ENCODE results near the gene CTNND1.

CTNND1 gene

DNA sequence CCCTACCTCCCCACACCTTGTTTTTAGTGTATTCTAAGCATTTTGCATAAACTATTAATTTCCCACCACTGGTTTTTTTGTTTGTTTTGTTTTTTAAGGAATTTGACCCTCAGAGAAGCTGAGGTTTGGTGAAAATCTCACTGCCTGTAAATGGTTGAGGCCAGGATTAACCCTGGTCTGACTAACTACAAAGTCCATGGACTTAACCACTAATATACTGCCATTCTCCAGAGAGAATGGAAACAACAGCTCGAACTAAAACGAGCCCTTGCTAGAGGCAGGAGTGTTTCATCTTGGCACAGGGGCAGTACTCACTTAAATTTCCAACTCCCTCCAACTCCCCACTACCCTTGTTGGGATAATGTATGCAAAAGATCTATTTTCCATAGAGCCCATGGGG is 3.0 kb downstream of the CTNND1 start:
- Histone ChIP-seq H3K27ac (ENCODE audit: low read depth, low read length) (no peak overlapping the region), H3K4me3 (ENCODE audit: insufficient read depth, low read length, poor library complexity, severe bottlenecking) (no peak overlapping the region)

DNA sequence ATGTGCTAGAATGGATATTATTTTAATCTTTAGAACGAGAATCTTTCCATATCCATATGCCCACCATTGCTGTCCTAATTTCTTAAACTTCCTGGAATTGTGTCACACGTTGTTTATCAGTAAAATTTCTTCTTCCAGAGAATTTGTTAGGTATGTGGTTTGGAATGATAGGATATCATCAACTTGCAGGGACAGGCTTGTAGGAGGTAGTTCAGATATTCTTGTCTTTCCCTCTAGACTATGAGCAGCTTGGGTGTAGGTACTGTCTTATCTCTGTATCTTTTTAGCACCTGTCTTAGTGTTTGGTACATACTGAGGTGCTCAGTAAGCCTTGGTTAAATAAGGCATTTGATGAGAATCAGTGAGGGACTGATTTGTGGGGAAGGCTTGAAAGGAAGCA is 3.4 kb downstream of the CTNND1 start:
- Histone ChIP-seq H3K27me3 (ENCODE audit: low read length) (no peaks in the 10 kb centered on the region), H3F3A (ENCODE audit: insufficient read depth) (no peaks in the 10 kb centered on the region), H3K36me3 (ENCODE audit: low read length) (no peaks in the 10 kb centered on the region), H2AFZ (ENCODE audit: low read depth, low read length, severe bottlenecking) (no peak overlapping the region), H3K4me2 (ENCODE audit: low read depth, low read length, poor library complexity, severe bottlenecking) (no peak overlapping the region), H3K27ac (ENCODE audit: low read depth, low read length) (no peak overlapping the region), H3K9me2 (replicated peaks; ENCODE audit: insufficient read depth, low read length) (no peaks in the 10 kb centered on the region), H3K9me3 (ENCODE audit: insufficient read depth, low read length) (no peaks in the 10 kb centered on the region), H3K79me2 (ENCODE audit: insufficient read depth, low read length) (no peaks in the 10 kb centered on the region), H3K4me3 (ENCODE audit: insufficient read depth, low read length, poor library complexity, severe bottlenecking) (no peak overlapping the region), H3K9ac (ENCODE audit: low read length) (no peak overlapping the region), H4K20me1 (ENCODE audit: low read depth, low read length) (no peaks in the 10 kb centered on the region)
- TF ChIP-seq EZH2phosphoT487 (conservative IDR thresholded peaks at IDR 0.05; ENCODE audit: low read length) (no peak), CTCF (IDR thresholded peaks at IDR 0.05; ENCODE audit: insufficient read depth, low read length, poor library complexity, severe bottlenecking) (no peak)

More for the DNA sequence above, 3.0 kb downstream of the CTNND1 start:
- no peaks in the 10 kb centered on the region for H3K9me3 ChIP-seq (ENCODE audit: insufficient read depth, low read length)
- no peaks in the 10 kb centered on the region for H3K36me3 ChIP-seq (ENCODE audit: low read length)
- TF ChIP-seq EZH2phosphoT487 (conservative IDR thresholded peaks at IDR 0.05; ENCODE audit: low read length), result no peak
- TF ChIP-seq CTCF (IDR thresholded peaks at IDR 0.05; ENCODE audit: insufficient read depth, low read length, poor library complexity, severe bottlenecking), result no peak
- no peaks in the 10 kb centered on the region for H3K9me2 ChIP-seq (replicated peaks; ENCODE audit: insufficient read depth, low read length)
- no peak overlapping the region for H2AFZ ChIP-seq (ENCODE audit: low read depth, low read length, severe bottlenecking)
- H3K4me2 ChIP-seq (ENCODE audit: low read depth, low read length, poor library complexity, severe bottlenecking), result no peak overlapping the region
- H4K20me1 ChIP-seq (ENCODE audit: low read depth, low read length), result no peaks in the 10 kb centered on the region
- H3F3A ChIP-seq (ENCODE audit: insufficient read depth), result no peaks in the 10 kb centered on the region
- H3K79me2 ChIP-seq (ENCODE audit: insufficient read depth, low read length), result no peaks in the 10 kb centered on the region
- no peak overlapping the region for H3K9ac ChIP-seq (ENCODE audit: low read length)
- no peaks in the 10 kb centered on the region for H3K27me3 ChIP-seq (ENCODE audit: low read length)

DNA sequence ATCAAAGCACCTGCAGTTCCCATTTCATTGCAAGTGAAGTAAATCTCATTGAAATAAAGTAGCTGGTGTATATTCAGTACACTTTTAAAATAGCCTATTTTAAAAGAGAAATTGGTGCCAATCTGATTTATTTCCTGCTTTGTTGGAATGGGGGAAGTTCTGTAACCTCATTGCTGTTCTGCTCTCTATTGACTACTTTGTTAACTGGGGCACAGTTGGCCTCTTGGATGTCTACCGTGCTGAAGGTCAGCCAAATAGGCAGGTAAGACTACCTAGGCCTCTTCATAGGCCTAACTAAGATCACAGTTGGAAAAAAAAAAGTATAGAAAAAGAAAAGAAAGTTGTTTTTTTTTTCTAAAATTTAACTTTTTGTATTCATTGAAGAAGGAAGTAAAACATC is 9.2 kb downstream of the CTNND1 start:
- Histone ChIP-seq H3K9me2 (replicated peaks; ENCODE audit: insufficient read depth, low read length) (no peaks in the 10 kb centered on the region), H2AFZ (ENCODE audit: low read depth, low read length, severe bottlenecking) (no peak overlapping the region), H3K27ac (ENCODE audit: low read depth, low read length) (no peak overlapping the region), H3K79me2 (ENCODE audit: insufficient read depth, low read length) (no peaks in the 10 kb centered on the region), H3K4me2 (ENCODE audit: low read depth, low read length, poor library complexity, severe bottlenecking) (no peak overlapping the region), H4K20me1 (ENCODE audit: low read depth, low read length) (no peaks in the 10 kb centered on the region), H3K9me3 (ENCODE audit: insufficient read depth, low read length) (no peaks in the 10 kb centered on the region), H3K27me3 (ENCODE audit: low read length) (no peaks in the 10 kb centered on the region), H3K36me3 (ENCODE audit: low read length) (no peaks in the 10 kb centered on the region), H3K4me3 (ENCODE audit: insufficient read depth, low read length, poor library complexity, severe bottlenecking) (no peak overlapping the region), H3F3A (ENCODE audit: insufficient read depth) (no peaks in the 10 kb centered on the region), H3K9ac (ENCODE audit: low read length) (no peak overlapping the region)
- TF ChIP-seq CTCF (IDR thresholded peaks at IDR 0.05; ENCODE audit: insufficient read depth, low read length, poor library complexity, severe bottlenecking), result no peak
- TF ChIP-seq EZH2phosphoT487 (conservative IDR thresholded peaks at IDR 0.05; ENCODE audit: low read length), result no peak

Data from SU-DHL-6 (cell line).